OCI-LY3 (cell line): ENCODE measurements around the gene KCNQ1.

Experiments used
- EZH2phosphoT487 ChIP-seq: fragments of 200-600 bp; shearing (Covaris generic); IDR thresholded peaks from 2 replicates; pipeline ENCODE4 v1.6.1; 2018; ENCODE audit warnings: antibody characterized with exemption, mixed run types, low read depth
- TF ChIP-seq, protein P1 (sequence below): fragments of 200-600, 300-600 bp; sonication (generic); IDR thresholded peaks from 2 replicates; pipeline ENCODE4 v1.5.1; 2014; ENCODE audit warnings: antibody characterized with exemption, low read length, low read depth

- TF ChIP-seq, protein P1, sequence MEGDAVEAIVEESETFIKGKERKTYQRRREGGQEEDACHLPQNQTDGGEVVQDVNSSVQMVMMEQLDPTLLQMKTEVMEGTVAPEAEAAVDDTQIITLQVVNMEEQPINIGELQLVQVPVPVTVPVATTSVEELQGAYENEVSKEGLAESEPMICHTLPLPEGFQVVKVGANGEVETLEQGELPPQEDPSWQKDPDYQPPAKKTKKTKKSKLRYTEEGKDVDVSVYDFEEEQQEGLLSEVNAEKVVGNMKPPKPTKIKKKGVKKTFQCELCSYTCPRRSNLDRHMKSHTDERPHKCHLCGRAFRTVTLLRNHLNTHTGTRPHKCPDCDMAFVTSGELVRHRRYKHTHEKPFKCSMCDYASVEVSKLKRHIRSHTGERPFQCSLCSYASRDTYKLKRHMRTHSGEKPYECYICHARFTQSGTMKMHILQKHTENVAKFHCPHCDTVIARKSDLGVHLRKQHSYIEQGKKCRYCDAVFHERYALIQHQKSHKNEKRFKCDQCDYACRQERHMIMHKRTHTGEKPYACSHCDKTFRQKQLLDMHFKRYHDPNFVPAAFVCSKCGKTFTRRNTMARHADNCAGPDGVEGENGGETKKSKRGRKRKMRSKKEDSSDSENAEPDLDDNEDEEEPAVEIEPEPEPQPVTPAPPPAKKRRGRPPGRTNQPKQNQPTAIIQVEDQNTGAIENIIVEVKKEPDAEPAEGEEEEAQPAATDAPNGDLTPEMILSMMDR = no peak
- no peak for TF ChIP-seq EZH2phosphoT487
Observed at GRCh38 chr11:2857276-2857675, 412.5 kb downstream of the KCNQ1 start.
